ENCODE results near the gene NLRC5.
A peak's percentile ranks its signal among the peaks of the same experiment; 100 is the strongest.
"Not testable (repeated sequence)": the region's sequence is repeated elsewhere in the genome, so short reads cannot be mapped to it uniquely, and the experiment has no call there.

Gene NLRC5

GRCh38 chr16:56984639-56985038, 4.7 kb upstream of the NLRC5 start:
- DNase-seq (ENCODE audit: low read depth), result no peak

- DNase-seq (ENCODE audit: low read depth), result no peak
These were observed 3.9 kb upstream of the NLRC5 start for GRCh38 chr16:56985288-56985961.

DNA sequence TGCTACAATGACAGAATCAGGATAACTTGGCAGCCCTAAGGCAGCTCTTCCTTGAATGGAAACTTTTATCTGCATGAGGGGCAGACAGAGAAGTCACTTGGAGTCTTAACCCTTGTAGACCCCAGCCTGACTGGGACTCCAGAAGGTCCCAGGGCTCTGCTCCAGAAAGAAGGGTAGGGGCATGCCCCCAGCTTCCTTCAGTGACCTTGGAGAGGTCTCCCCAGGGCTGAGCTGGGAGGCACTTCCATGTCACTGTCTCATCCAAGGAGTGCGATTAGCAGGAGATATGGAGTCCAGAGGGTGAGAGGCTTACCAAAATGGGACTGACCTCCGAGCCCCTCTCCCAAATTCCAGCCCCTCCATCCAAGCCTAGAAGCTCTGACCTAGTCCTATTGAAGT, 3.4 kb upstream of the NLRC5 start:
- no peak for DNase-seq (ENCODE audit: low read depth)

- DNase-seq (ENCODE audit: low read depth), result no peak
These were observed 3.0 kb upstream of the NLRC5 start for GRCh38 chr16:56986361-56986760.

GRCh38 chr16:56986908-56987307, 2.4 kb upstream of the NLRC5 start:
- DNase-seq (ENCODE audit: low read depth), result not testable (repeated sequence)

GRCh38 chr16:56987692-56988091, 1.7 kb upstream of the NLRC5 start:
- no peak for DNase-seq (ENCODE audit: low read depth)

DNA sequence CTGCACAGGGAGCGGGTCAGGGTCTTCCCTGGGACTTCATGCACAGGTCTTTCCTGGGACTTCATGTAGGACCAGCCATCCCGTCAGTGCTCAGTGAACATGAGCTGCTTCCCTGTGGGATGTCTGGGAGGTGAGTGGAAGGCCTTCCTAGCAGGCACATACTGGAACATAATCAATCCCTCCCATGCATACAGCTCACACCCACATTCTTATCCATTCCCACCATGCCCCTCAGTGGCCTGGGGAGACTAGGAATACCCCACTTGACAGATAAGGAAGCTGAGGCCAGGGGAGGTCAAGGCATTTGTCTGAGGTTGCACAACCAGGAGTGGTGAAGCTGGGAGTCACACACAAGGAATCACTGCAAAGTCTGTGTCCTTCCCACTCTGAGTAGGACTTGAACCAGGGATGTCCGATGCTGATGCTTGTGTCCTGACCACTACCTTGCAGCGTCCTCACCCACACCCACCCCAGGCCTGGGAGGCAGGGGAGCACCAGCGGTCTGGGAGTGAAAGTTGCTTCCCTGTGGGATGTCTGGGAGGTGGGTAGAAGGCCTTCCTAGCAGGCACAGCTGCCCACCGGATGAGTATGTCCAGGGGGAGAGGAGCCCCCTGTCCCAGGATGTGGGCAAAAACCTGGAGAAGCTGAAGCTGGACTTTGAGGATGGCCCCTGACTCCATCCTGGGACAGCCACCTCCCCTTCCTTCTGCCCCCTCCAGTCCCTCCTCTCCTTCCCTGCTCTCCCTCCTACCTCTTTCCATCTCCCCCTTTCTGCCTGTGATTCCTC, 1.0 kb upstream of the NLRC5 start:
- no peak for DNase-seq (ENCODE audit: low read depth)

DNA sequence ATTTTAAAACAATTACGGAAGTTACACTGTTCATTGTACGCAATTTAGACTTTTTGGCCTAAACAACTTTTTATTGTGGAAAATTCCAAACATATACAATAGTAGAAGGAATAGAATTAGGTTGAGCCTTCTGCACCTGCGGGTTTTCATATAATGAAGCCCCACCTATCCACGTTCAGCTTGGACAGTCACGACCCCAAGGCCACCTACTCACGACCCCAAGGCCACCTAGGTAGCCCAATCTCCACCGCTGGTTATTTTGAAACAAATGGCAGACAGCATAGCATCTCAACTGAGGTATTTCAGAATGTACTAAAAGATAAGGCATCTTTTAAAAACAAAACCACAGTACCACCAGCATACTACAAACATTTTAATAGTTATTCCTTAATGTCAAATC, 631 bp downstream of the NLRC5 start:
- DNase-seq (ENCODE audit: low read depth), result no peak

GRCh38 chr16:56990407-56991286, 1.3 kb downstream of the NLRC5 start:
- no peak for DNase-seq (ENCODE audit: low read depth)

GRCh38 chr16:56992431-56992830, 3.1 kb downstream of the NLRC5 start:
- not testable (repeated sequence) for DNase-seq (ENCODE audit: low read depth)

DNA sequence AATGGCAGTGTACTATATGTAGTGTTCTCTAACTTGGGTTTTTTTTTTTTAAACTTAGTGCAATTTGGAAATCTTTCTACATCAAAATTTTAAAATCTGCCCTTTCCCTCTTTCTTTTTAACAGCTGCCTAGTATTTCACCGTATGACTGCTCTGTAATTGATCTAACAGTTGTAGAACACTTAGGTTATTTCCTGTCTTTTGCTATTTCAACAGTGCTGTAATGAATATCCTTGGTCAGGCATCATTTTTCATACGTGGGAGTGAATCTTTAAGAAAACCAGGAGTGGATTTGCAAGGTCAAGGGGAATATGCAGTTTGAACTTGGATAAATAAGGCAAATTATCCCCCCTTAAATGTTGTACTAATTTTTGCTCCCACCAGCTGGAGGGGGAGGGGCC, 3.8 kb downstream of the NLRC5 start:
- no peak for DNase-seq (ENCODE audit: low read depth)

DNA sequence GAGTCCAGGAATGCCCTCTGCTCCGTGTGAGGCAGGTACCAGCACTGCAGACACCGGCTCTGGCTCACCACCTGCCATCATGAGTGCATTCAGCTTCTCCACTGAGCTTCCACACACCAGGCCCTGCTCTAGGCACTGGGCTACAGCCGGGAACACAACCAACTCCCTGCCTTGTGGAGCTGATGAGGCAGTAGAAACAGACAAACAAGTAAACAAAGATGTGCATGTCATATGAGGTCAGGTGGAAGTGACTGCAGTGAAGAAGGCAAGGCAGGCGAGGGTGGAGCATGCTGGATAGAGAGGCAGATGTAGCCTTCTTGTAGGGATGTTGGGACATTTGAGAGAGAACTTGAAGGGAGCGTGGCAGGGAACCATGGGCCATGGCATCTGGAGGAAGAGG, 5.0 kb downstream of the NLRC5 start:
- DNase-seq (ENCODE audit: low read depth), result no peak

- DNase-seq (ENCODE audit: low read depth), result no peak
These were observed 5.9 kb downstream of the NLRC5 start for GRCh38 chr16:56995136-56995805.

DNA sequence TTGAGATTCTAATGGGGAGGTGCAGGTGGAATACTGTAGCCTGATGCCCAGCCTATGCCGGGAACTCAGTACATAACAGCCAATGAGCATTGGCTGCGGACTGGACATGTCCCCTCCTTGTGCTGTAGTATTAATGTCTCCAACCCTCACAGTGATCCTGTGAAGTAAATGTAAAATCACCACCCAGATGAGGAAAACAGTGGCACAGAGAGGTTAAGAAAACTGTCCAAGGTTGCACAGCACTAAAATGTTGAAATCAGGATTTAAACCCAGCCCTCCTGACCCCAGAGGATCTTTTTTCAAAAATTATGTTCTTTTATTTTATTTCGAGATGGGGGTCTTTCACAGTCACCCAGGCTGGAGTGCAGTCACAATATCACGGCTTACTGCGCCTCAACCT, 7.9 kb downstream of the NLRC5 start:
- DNase-seq (ENCODE audit: low read depth), result no peak

DNA sequence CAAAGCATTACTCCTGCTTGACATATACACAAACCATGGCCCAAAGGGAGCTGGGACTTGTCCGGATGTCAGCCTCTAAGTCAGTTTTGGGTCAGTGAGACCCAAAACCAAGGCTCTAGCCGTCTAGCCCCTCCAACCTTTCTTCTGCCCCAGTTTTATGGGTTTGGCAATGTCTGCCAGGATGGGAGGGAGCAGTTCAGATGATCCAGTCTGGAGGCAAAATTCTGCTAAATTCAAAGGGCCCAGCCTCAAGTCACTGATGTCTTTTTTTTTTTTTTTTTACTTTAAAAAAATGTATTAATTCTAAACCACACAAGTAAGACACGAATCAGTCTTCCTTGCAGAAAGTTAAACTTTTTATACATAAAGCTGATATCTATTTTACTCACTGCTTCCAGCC, 8.6 kb downstream of the NLRC5 start:
- no peak for DNase-seq (ENCODE audit: low read depth)

GRCh38 chr16:56998352-56998751, 9.0 kb downstream of the NLRC5 start:
- DNase-seq (ENCODE audit: low read depth), result no peak

- DNase-seq (ENCODE audit: low read depth), result no peak
These were observed 9.5 kb downstream of the NLRC5 start for GRCh38 chr16:56998861-56999260.

GRCh38 chr16:56999409-57000270, 10.3 kb downstream of the NLRC5 start:
- DNase-seq (ENCODE audit: low read depth), result no peak

DNA sequence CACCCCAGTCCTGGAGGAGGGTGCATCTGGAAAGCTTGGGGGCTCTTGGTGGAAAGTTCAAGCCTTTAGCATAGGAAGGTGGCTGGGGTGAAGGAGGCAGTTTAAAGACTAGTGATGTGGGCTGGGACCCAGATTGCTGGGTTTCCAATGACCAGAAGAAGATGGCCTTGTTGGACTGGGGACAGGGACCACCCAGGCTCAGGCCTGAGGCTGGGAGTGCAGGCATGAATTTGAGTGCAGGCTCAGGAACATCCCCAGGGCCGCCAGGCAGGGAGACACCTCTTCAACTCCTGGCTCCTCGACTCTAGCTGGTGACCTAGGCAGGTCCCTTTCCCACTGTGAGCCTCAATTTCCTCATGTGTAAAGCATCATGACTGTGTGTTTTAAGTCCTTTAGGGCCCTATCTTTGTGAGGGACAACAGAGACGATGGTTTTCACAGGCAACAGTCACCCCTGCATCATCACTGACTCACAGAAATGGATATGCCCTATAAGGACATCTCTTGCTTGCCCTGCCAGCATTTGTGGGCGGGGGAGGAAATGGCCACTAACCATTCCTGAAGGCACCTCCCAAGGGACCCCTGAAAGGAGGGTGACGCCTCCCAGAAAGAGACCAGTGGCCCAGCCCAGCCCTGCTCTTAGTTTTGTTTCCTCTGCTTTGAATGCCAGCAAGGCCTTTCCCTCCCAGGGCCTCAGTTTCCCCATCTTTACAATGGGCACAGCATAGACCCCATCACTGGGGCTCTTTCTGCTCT, 11.1 kb downstream of the NLRC5 start:
- peak; percentile 53 for DNase-seq (ENCODE audit: low read depth)

DNA sequence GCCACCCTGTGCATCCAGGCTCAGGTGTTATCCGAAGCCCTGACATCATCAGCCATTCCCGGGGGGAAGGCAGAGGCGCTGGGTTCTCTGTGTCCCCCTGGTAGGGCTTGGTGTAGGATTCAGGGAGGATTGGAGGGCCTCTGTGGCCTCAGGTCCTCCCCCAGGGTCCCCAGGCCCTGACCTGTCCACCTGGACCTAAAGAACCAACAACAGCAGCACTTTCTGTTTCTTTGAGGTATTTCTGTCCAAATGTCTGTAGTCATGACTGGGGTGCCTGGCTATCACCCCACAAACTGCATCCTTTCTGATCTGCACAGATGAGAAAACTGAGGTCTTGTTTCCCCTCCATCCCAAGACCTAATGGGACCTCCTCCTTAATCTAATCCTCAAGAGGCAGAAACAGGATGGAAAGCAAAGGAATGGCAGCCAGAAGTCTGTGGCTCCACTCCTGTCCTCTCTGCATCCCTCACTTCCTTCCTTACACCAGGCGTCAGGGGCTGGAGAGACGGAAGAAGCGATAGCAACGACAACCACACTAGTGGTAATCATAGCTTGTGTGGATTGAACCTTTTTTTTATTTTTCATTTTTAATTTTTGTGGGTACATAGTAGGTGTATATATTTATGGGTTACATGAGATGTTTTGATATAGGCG, 11.8 kb downstream of the NLRC5 start:
- DNase-seq (ENCODE audit: low read depth), result no peak
